ENCODE data around the gene BATF.
A peak's percentile ranks its signal among the peaks of the same experiment; 100 is the strongest.

BATF gene

DNA sequence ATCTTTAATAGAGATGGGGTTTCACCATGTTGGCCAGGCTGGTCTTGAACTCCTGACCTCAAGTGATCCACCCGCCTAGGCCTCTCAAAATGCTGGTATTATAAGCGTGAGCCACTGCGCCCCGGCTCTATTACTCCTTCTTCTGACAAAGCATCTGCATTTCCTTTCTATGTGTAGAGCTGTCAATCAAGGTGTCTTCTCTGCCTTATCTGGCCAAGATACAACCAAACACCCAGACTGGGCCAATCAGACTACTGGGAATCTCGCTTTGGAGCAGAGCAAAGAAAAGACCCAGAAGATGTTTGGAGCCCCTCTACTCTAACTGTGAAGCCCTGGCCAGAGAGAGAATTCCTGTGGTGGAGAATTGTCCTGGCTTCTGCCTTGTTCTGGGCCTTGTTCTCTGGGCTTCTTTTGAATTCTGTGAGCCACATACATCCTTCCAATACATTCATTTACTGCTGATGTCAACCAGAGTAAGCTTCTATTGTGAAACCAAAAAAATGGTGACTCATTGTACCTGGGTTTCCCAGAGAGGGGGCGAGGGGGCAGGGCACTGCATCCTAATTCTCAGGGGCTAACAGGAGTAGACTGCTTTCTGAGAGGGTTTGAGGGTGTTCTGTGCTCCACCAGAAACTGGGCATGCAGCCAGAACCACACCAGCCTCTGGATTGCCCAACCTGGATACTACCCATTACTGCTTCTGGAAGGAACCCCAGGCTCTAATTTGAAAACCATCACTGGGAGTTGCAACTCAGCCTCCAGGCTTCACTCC is 37.4 kb downstream of the BATF start:
- DNase-seq (ENCODE audit: low read depth in 2 of 2, low spot score in 1 of 2): no peak

DNA sequence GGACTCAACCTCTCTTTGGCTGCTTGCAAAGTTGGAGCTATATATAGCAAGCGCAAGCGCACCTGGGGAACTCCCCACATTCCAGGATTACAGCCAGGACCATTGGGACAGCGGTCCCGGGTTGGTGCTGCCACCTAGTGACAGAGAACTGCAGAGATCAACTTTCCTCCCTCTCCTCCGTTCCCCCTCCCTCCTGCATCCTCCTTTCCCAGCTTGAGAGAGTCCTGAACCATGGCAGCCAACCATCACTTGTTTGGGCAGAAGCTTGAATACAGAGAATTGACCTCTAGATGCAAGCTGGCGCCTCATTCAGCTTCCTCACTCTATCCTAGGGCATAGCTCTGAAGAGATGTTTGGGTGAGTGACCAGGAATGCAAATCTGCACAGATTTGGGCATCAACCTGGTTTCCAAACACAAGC is 38.8 kb downstream of the BATF start:
- DNase-seq (ENCODE audit: low read depth in 2 of 2, low spot score in 1 of 2): no peak

DNA sequence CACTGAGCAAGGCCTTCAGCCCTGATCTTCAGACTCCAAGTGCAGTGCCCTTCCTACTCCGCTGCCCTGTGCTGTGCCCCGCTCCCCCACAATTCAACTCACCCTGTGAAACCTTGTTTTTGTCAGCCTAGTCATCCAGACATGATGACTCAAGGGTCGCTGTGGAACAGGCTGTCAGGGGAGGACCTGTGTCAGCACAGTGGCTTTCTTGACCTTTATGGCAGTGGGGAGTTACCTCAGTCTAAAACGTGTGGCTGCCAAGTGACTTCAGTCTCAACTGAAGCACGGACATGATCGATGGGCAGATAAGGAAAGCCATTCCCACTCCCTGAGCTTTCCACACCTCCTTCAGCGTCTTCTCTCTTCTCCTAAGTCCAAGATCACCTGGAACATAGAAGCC is 39.8 kb downstream of the BATF start:
- DNase-seq (ENCODE audit: low read depth in 2 of 2, low spot score in 1 of 2): no peak

DNA sequence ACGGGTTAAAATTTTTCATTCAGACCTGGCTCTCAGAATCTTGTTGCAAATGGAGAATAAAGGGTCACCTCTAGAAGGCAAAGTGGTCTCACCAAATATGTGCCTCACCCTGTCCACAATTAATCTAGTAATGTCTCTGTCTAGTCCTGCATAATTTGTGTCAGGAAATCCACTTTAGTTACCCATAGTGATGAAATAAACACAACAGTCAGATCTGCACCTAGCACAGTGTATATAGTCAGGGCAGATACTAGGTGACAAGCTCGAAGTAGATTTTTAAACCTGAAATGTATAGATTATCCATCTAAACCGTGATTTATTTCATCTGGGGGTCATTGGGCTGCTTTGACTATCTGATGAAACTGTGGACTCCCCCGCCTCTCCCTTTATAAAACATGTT is 40.2 kb downstream of the BATF start:
- no peak for DNase-seq (ENCODE audit: low read depth in 2 of 2, low spot score in 1 of 2)

DNA sequence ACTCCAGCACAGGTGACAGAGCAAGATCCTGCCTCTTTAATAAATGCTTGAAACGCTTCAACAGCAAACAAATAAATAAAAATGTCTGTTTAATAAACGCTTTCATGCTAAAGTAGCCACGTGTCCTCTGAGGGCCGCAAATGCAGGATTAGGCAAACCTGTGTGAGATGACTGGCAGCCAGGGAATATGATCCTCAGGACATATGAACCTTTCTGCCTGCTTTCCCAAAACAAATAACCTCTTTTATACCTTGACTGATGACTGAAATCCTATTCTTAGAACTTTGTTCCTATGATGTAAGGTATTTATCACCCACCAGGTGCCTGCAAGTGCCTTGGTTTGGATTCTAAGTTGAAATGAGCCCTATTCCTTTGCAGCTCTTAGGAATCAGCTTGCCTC is 41.7 kb downstream of the BATF start:
- no peak for DNase-seq (ENCODE audit: low read depth in 2 of 2, low spot score in 1 of 2)

DNA sequence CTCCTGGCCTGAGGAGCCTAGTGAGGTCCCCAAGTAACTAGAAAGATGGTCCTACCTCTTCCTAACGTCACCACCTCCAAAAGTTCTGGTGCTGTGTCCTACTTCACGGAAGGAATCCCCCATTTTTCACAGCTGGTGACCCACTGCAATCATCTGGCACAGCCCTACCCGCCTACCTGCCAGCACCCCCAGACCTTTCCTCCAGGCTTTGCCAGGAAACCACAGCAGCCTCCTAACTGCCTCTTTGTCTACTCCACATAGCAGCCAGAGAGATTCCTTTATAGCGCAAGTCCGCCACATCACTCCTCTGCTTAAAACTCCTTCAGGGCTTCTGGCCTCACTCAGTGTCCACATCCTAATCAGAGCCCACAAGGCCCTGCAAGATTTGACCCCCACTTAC is 42.8 kb downstream of the BATF start:
- no peak for DNase-seq (ENCODE audit: low read depth in 2 of 2, low spot score in 1 of 2)

DNA sequence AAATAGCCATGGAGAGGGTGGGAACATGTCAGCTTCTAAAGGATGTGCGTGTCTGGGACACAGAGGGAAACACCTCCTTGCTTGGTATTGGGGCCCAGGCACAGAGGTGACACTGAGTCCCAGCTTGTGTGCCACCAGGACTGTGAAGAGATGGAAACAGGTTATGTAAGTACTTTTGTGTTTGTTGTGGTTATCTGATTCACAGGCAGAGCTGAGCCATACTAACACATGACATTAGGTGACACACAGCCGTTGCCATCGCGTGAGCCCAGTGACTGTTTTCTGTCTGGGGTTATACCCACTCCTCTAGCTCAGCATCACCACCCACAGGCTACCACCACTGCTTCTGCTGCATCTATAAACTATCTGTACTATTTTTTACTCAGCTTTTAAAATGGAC is 44.1 kb downstream of the BATF start:
- DNase-seq (ENCODE audit: low read depth in 2 of 2, low spot score in 1 of 2): peak in 1 of 2 donors; percentile 67

DNA sequence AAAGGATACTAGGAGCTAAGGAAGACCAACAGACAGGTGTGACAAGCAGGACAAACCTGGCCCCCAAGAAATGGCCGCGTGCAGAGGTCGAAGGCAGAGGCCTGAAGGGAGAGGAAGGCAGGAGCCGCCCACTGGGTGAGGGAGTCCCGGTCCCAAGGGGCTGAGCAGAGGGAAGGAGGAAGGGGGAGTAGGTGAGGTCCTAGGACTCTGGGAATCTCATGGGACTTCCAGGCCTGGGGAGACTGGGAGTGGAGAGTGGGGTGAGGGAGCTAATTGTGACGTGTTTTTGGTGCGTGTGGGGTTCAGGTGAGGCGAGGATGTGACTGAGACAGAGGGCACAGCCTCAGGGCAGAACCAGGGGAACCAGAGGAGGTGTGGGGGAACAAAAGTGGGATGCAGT is 44.5 kb downstream of the BATF start:
- DNase-seq (ENCODE audit: low read depth in 2 of 2, low spot score in 1 of 2): no peak

DNA sequence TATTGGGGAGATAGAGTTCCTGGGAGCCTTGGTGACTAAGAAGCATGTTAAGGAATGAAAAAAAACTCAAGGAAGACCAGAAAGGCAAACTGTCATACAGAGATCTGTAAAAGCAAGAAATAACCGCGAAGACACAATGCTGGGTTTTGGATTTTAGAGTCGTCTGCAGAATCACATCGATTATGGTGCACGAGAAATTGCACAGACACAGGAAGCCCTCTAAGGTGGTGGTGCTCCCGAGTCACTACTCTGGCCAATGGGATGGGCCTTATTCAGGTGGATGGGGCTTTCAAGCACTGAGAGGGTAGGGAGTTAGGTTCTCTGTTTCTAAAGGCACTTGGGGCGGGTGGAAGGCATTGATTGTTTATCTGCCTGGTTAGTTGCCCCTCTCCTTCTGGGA is 45.9 kb downstream of the BATF start:
- no peak for DNase-seq (ENCODE audit: low read depth in 2 of 2, low spot score in 1 of 2)

DNA sequence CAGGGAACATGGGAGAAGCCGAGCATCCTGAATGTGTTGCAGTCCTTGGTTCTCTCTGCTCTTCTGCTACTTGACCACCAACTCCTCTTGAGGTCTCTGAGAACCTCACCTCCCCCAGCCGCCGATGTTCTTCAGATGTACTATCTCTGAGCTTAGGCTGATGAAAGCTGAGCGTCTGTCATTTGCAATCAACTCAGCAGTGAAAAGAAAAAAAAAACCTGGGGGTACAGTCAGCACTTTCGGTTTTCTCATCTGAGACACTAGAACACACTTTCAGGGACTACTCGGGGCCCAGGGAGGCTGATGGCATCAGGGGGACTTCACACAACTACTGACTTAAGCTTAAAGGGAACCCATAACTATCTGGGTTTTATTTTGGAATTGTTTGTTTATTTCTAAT is 46.5 kb downstream of the BATF start:
- no peak for DNase-seq (ENCODE audit: low read depth in 2 of 2, low spot score in 1 of 2)

DNA sequence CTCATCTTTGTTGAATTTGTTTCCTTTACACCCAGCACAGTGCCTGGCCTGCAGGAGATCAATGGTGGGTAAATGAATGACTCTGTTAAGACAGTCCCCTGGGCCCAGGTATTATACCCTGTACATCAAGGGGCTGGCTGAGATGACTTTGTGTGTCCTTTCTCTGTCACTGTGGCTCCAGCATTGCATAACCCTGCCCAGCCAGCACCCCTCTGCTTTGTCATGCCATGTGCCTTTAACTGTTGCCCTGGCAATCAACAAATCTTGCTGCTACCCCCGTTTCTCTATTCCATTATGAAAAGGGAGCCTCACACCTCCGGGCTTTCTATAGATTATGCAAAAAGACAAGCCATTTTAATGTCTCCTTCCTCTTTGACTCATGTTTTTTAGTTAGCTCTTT is 48.5 kb downstream of the BATF start:
- DNase-seq (ENCODE audit: low read depth in 2 of 2, low spot score in 1 of 2): no peak

DNA sequence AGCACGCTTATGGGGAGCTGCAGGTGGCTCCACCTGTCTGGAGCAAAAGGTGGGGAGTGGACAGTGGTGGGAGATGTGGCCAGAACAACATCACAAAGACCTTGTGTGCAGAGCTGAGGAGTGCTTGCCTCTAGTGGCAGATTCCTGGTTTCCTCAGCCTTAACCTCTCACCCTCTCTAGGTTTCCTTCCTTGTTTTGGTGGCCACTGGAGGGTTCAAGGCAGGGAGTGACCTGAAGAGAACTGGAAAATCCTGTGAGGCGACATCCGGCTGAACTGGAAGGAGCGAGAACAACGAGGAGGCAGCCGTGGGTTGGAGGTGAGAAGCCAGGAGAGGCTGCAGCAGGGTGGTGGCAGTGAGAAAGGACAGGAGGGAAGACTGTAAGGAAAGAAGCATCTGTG is 49.8 kb downstream of the BATF start:
- no peak for DNase-seq (ENCODE audit: low read depth in 2 of 2, low spot score in 1 of 2)

DNA sequence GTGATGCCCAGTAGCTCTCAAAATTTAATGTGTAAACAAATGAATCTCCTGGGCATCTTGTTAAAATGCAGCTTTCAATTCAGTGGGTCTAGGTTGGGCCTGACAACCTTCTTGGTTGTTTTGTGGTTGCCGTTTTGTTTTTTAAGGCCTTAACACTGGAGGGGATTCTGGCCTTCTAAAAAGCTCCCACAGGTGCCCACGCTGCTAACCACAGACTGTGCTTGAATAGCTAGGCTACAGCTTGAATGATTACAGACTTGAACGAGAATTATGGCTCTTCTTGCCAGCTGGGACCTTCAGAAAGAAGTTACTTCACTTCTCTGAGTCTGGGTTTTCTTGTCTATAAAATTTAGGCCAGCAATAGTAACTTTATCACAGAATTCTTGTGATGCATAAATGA is 54.8 kb downstream of the BATF start:
- no peak for DNase-seq (ENCODE audit: low read depth in 2 of 2, low spot score in 1 of 2)

DNA sequence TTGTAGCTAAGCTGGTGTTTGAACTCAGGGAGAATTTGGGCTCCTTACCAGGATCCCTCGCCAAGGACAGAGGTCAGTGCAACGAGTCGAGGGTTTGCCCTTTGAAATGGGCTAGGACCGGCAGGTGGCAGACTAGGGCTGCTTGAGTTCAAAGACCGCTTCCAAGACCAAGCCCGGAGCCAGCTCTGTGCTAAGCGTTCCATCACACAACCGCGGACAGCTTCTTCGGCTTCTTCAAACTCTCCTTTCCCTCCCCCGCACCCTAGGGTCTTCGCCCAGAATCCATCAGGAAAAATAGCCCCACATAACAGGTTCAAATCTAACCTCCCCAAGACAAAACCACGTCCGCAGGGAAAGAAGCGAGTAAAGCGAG is 55.4 kb downstream of the BATF start:
- peak; percentile 42 to 46 for DNase-seq (ENCODE audit: low read depth in 2 of 2, low spot score in 1 of 2)

DNA sequence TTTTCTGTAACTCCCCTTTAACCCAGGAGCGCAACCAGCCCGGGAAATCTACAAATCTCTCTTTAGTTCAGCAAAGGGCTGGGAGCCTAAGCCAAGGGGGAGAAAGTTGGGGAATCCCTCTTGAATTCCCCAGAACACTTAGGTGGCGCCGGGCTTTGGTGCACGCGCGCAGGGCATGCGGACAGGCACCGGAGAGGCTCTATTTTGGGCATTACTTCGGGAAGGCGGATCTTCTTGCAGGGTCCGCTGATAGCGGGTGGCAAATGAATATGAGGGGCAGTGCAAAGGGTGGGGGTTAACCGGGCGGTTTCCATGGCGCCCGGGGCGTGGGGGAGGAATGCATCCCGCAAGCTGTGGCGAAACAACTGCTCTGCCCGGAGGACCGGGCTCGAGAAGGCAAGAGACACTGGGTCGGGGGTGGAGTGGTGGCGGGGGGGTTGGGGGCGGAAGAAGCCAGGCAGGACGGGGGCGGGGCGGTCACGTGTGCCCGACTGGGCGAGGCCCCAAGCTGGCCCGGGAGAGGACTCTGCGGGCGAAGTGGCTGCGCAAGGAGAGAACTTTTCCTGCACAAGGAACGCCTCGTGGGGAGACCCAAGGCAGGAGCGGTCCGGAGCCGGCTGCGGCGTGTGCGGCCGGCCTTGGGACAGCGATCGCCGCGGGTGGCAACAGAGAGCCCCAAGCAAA is 56.0 kb downstream of the BATF start, which contains the start of gene FLVCR2:
Gene FLVCR2, plus strand, starts transcription at position 519 of the 684 bp plus-strand sequence. CDS start 353 bp downstream, outside the sequence.
- peak in 1 of 2 donors; percentile 31 for DNase-seq (ENCODE audit: low read depth in 2 of 2, low spot score in 1 of 2)

DNA sequence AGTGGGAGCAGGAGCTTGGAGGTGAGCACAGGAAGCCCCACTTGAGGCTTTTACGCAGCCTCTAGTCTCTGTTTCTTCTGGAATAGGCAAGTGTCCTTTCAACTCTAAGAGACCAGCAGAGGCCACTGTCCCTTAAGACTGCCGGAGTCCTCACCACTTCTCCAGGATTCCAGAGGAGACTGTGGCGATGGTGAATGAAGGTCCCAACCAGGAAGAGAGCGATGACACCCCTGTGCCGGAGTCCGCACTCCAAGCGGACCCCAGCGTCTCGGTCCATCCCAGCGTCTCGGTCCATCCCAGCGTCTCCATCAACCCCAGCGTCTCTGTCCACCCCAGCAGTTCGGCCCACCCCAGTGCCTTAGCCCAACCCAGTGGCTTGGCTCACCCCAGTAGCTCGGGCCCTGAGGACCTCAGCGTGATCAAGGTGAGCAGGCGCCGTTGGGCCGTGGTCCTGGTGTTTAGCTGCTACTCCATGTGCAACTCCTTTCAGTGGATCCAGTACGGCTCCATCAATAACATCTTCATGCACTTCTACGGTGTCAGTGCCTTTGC is 56.6 kb downstream of the BATF start:
- DNase-seq (ENCODE audit: low read depth in 2 of 2, low spot score in 1 of 2): no peak

DNA sequence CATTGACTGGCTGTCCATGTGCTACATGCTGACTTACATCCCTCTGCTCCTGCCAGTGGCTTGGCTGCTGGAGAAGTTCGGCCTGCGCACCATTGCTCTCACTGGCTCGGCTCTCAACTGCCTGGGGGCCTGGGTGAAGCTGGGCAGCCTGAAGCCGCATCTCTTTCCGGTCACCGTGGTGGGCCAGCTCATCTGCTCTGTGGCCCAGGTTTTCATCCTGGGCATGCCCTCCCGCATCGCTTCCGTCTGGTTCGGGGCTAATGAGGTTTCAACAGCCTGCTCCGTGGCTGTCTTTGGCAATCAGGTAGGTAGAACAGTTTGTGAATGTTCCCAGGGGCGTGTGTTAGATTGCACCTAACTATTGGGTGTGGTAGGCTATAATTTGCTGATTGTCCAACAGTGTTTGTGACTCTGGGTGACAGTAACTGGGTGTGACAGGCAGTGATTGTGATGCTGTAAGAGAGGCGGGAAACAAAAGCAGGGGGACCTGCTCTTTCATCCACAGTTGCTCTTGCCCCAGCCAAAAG is 57.1 kb downstream of the BATF start:
- DNase-seq (ENCODE audit: low read depth in 2 of 2, low spot score in 1 of 2): no peak

DNA sequence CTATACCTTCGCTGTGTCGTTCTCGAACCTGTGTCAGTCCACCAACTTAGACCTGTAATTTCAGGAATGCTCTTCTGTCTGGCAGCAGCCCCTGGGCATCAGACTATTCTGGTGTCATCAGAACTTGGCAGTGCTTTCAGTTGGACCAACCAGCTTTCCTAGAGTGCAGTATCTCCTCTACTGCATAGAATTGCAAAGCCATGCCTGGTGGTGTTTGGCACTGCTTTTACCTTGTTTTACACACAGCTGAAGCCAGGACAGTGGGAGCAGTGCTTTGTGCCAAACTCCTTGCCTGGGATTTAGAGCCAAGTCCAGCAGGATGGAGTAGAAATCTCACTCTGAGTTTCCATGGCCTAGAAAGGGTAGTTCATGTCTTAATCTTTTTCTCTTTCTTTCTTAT is 57.6 kb downstream of the BATF start:
- DNase-seq (ENCODE audit: low read depth in 2 of 2, low spot score in 1 of 2): no peak

DNA sequence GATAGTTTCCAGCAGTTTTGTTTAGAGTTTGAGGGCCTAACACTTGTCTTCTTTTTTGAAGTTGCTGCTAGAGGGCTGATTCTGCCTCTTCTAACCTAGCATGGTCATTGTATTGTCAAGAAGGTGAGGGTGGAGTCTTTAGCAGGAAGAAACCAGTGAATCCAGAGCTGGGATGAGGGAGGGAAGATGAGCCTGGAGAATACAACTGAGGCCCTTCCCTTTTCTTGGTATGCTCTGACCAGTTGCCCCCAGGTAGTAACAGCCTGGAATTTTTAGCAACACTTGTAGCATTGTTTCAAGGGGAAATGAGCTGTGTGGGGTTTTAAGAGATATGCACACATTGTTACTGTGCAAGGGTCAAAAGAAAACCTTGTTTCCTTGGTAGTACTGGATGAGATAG is 65.1 kb downstream of the BATF start:
- no peak for DNase-seq (ENCODE audit: low read depth in 2 of 2, low spot score in 1 of 2)

DNA sequence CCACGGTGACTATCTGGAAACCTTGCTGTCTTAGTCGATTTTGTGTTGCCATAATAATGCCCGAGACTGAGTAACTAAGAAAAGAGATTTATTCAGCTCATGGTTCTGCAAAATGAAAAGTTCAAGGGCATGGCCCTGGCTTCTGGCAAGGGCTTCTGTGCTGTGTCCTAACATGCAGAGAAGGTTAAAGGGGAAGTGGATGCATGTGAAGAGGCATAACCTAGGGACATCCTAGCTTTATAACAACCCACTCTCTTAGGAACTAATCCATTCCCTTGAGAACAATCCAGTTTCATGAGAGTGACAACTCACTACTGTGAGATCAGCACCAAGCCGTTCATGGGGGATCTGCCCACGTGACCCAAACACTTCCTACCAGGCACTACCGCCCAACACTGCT is 67.7 kb downstream of the BATF start:
- no peak for DNase-seq (ENCODE audit: low read depth in 2 of 2, low spot score in 1 of 2)

DNA sequence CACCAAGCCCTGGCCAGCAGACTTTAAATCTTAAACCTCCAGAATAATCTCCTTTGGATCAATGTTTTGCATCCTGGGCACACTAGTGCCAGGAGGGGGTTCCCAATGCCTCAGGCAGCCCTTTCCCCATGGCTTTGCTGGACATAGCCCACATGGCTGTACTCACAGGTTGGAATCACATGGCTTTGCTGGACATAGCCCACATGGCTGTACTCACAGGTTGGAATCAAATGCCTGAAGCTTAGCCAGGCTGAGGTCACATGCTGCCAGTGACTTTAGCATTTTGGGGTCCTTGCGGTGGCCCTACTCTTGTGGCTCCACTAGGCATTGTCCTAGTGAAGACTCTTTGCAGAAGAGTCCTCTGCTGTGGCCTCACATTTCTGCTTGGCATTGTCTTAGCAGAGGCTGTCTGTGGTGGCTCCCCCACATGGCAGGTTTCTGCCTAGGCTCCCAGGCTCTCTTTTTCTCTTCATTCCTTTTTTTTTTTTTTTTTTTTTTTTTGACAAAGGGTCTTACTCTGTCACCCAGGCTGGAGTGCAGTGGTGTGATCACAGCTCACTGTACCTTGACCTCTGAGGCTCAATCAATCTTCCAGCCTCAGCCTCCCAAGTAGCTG is 69.2 kb downstream of the BATF start:
- DNase-seq (ENCODE audit: low read depth in 2 of 2, low spot score in 1 of 2): no peak

Measured in stimulated activated CD8-positive, alpha-beta memory T cell treated with anti-CD3 and anti-CD28 coated beads, Interleukin-4, amount 100 ng/mL, for 4 hours (primary cell).